HCT116 (cell line): ENCODE data around the gene BLCAP. TPM values are rescaled to one million over a fixed set of nuclear protein-coding genes. Genes with fewer than 3 reads are reported as not detected.

Source experiments
- ATAC-seq: fragments of 200-7000 bp; cut with Tn5 transposase; 2 replicates; pipeline ENCODE4 v1.9.1; 2020; ENCODE audit warnings: mild to moderate bottlenecking, moderate library complexity
- BruUV-seq: library from RNA; stranded (reverse); fragments of 400-500 nt; replicated peaks from 2 replicates; lab custom pipeline; 2021; lab: Mats Ljungman, UMichigan
- CTCF ChIA-PET: fragments of 300-600 bp; sonication (Branson Sonifier 250); formaldehyde crosslinking; loops from one replicate; lab custom pipeline; 2021; ENCODE audit warnings: antibody characterized with exemption; lab: Charles Lee
- POLR2A ChIA-PET: fragments of 300-600, 350-600 bp; sonication (Branson Sonifier 250); formaldehyde crosslinking; loops from one replicate; lab custom pipeline; 2021; ENCODE audit warnings: antibody characterized with exemption; lab: Charles Lee
- RAD21 ChIA-PET, 2 experiments: fragments of 300-600 bp; sonication (Branson Sonifier 250); formaldehyde crosslinking; loops; one replicate each; lab custom pipeline; 2023; ENCODE audit warnings: low total read pairs in 2 of 2; ENCODE audit not compliant: uncharacterized antibody in 2 of 2, unreplicated experiment in 2 of 2, low non-redundant PET in 1 of 2; lab: Charles Lee
- DNase-seq: peaks from one replicate; pipeline ENCODE4 v3.0.0-alpha.2; 2010; ENCODE audit warnings: low read depth, low spot score
- H2AFZ ChIP-seq: fragments of 200-600 bp; shearing (Covaris generic), sonication (generic); 2 replicates; pipeline ENCODE4 v1.6.1; 2017; ENCODE audit warnings: low read depth, mixed run types, mixed read lengths, antibody characterized with exemption, low read length; ENCODE audit not compliant: poor library complexity, severe bottlenecking
- H3K27ac ChIP-seq: 2 replicates; pipeline ENCODE4 v1.5.1; 2012; ENCODE audit warnings: low read depth, low read length
- H3K27me3 ChIP-seq: fragments of 200-600 bp; sonication (generic); 2 replicates; pipeline ENCODE4 v1.6.1; 2016; ENCODE audit warnings: mixed run types, low read length, mixed read lengths; ENCODE audit not compliant: insufficient read depth
- H3K36me3 ChIP-seq, 2 experiments: fragments of 200-500 bp in 1 of 2; fragments of 200-600 bp in 1 of 2; sonication (Bioruptor generic) in 1 of 2; sonication (generic) in 1 of 2; 2 replicates each; pipeline versions ENCODE4 v1.5.1 to v1.6.1; 2014 to 2016; ENCODE audit warnings: low read length in 2 of 2, inconsistent platforms in 1 of 2, mixed read lengths in 1 of 2, mixed run types in 1 of 2; ENCODE audit not compliant: insufficient read depth in 2 of 2, control insufficient read depth in 1 of 2
- H3K4me1 ChIP-seq, 2 experiments: fragments of 200-600 bp in 1 of 2; sonication (generic) in 1 of 2; 2 replicates each; pipeline versions ENCODE4 v1.5.1 to v1.6.1; 2012 to 2017; ENCODE audit warnings: low read length in 2 of 2, inconsistent platforms in 1 of 2, mild to moderate bottlenecking in 1 of 2, mixed read lengths in 1 of 2, mixed run types in 1 of 2, moderate library complexity in 1 of 2; ENCODE audit not compliant: insufficient read depth in 2 of 2, control insufficient read depth in 1 of 2
- H3K4me2 ChIP-seq: fragments of 200-600 bp; sonication (generic); 2 replicates; pipeline ENCODE4 v1.6.1; 2017; ENCODE audit warnings: mixed run types, low read length, mixed read lengths
- H3K4me3 ChIP-seq, 2 experiments: fragments of 200-600 bp in 1 of 2; sonication (generic) in 1 of 2; replicated peaks in 1 of 2; 2 replicates each; pipeline ENCODE4 v1.5.1; 2011 to 2016; ENCODE audit warnings: low read length in 2 of 2, control low read depth in 1 of 2, low read depth in 1 of 2, mild to moderate bottlenecking in 1 of 2, mixed read lengths in 1 of 2, mixed run types in 1 of 2
- H3K79me2 ChIP-seq: fragments of 200-600 bp; sonication (generic); 2 replicates; pipeline ENCODE4 v1.6.1; 2017; ENCODE audit warnings: mild to moderate bottlenecking, mixed run types, low read length, moderate library complexity, mixed read lengths; ENCODE audit not compliant: insufficient read depth
- H3K9ac ChIP-seq: fragments of 200-600 bp; sonication (generic); 2 replicates; pipeline ENCODE4 v1.6.1; 2016; ENCODE audit warnings: low read length, mixed read lengths
- H3K9me2 ChIP-seq: fragments of 200-600 bp; sonication (generic), shearing (Covaris generic); 2 replicates; pipeline ENCODE4 v1.6.1; 2017; ENCODE audit warnings: mixed run types, mild to moderate bottlenecking, moderate library complexity; ENCODE audit not compliant: insufficient read depth
- H3K9me3 ChIP-seq, 2 experiments: fragments of 200-500 bp in 1 of 2; fragments of 200-600 bp in 1 of 2; sonication (Bioruptor generic) in 1 of 2; sonication (generic) in 1 of 2; 2 replicates each; pipeline ENCODE4 v1.6.1; 2014 to 2017; ENCODE audit warnings: low read length in 2 of 2, mixed read lengths in 2 of 2, inconsistent platforms in 1 of 2, low read depth in 1 of 2, mild to moderate bottlenecking in 1 of 2, mixed run types in 1 of 2, moderate library complexity in 1 of 2; ENCODE audit not compliant: control insufficient read depth in 1 of 2, insufficient read depth in 1 of 2
- H4K20me1 ChIP-seq: fragments of 200-600 bp; sonication (generic), shearing (Covaris generic); 2 replicates; pipeline ENCODE4 v1.6.1; 2017; ENCODE audit warnings: mixed run types, mild to moderate bottlenecking, moderate library complexity; ENCODE audit not compliant: insufficient read depth
- CBX3 ChIP-seq: IDR thresholded peaks from 2 replicates; pipeline ENCODE4 v1.6.1; 2012; ENCODE audit warnings: low read depth
- CEBPB ChIP-seq: IDR thresholded peaks from 2 replicates; pipeline ENCODE4 v1.6.1; 2012; ENCODE audit warnings: low read depth
- ELF1 ChIP-seq: IDR thresholded peaks from 2 replicates; pipeline ENCODE4 v1.6.1; 2012; ENCODE audit warnings: low read depth, borderline replicate concordance
- EZH2 ChIP-seq: fragments of 200-600 bp; sonication (generic); IDR thresholded peaks from 2 replicates; pipeline ENCODE4 v1.6.1; 2017; ENCODE audit warnings: antibody characterized with exemption, mixed run types
- EZH2phosphoT487 ChIP-seq: fragments of 200-600 bp; IDR thresholded peaks from 2 replicates; pipeline ENCODE4 v1.6.1; 2018; ENCODE audit warnings: antibody characterized with exemption, borderline replicate concordance
- JUND ChIP-seq: IDR thresholded peaks from 2 replicates; pipeline ENCODE4 v1.6.1; 2012
- POLR2A ChIP-seq: IDR thresholded peaks from 2 replicates; pipeline ENCODE4 v1.7.0; 2011; ENCODE audit warnings: borderline replicate concordance; ENCODE audit not compliant: insufficient read depth, insufficient read length; ENCODE audit errors: extremely low read depth
- POLR2AphosphoS5 ChIP-seq: IDR thresholded peaks from 2 replicates; pipeline ENCODE4 v1.6.1; 2011; ENCODE audit warnings: mild to moderate bottlenecking, low read depth, low read length, moderate library complexity
- RAD21 ChIP-seq: IDR thresholded peaks from 2 replicates; pipeline ENCODE4 v1.6.1; 2012; ENCODE audit warnings: low read depth, mild to moderate bottlenecking
- SIN3A ChIP-seq: IDR thresholded peaks from 2 replicates; pipeline ENCODE4 v1.6.1; 2012; ENCODE audit warnings: low read depth
- SRF ChIP-seq: IDR thresholded peaks from 2 replicates; pipeline ENCODE4 v1.6.1; 2012; ENCODE audit warnings: low read depth
- TCF7L2 ChIP-seq: IDR thresholded peaks from 2 replicates; pipeline ENCODE4 v1.7.0; 2011; ENCODE audit warnings: borderline replicate concordance, inconsistent platforms; ENCODE audit not compliant: insufficient read depth, insufficient read length; ENCODE audit errors: extremely low read depth
- YY1 ChIP-seq: IDR thresholded peaks from 2 replicates; pipeline ENCODE4 v1.6.1; 2011; ENCODE audit warnings: low read length, low read depth, moderate library complexity, mild to moderate bottlenecking; ENCODE audit not compliant: insufficient replicate concordance; ENCODE audit errors: extremely low read depth
- ZFX ChIP-seq: fragments of 450-650 bp; IDR thresholded peaks from 2 replicates; pipeline ENCODE4 v1.6.1; 2017
- intact Hi-C: fragments of 100-400 bp; cut with micrococcal nuclease; formaldehyde crosslinking; loops from 2 replicates; pipeline ENCODE4 v1.10.0; 2022
- total RNA-seq: library from RNA; stranded (reverse); gene quantifications from one replicate; pipeline ENCODE4 v1.2.1, GENCODE V29; 2021; ENCODE audit not compliant: unreplicated experiment
- TF ChIP-seq, protein P1 (sequence below): IDR thresholded peaks from 2 replicates; pipeline ENCODE4 v1.6.1; 2011; ENCODE audit warnings: mild to moderate bottlenecking, low read length, moderate library complexity; ENCODE audit not compliant: insufficient replicate concordance; ENCODE audit errors: extremely low read depth
- TF ChIP-seq, protein P2 (sequence below): IDR thresholded peaks from 2 replicates; pipeline ENCODE4 v1.6.1; 2012
- TF ChIP-seq, protein P3 (sequence below): IDR thresholded peaks from 2 replicates; pipeline ENCODE4 v1.6.1; 2012
- TF ChIP-seq, protein P4 (sequence below): IDR thresholded peaks from 2 replicates; pipeline ENCODE4 v1.6.1; 2012; ENCODE audit warnings: low read depth

BLCAP gene
- total RNA-seq, 1 experiment from 2014 or later: 27.5 TPM

DNA sequence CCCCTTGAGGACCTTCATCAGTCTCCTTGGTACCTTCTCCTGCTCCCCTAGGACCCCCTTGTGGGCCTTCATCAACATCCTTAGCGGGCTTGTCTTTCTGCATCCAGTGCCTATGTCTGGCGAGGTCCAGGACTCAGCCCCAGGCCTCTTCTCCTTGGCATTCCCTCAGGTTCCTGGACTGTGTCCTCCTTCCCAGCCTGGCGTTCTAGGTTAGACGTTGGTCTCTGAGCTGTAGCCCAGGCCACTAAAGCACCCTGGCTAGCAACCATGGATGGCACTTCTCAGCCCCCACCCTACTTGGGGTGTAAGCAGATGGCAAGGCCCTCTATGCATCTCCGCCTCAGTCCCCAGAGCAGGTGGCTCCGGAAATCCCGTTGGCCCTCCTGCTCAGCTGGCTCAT lies 58.1 kb downstream of the BLCAP start:
- DNase-seq (no peak), ATAC-seq (no peak)
- CTCF ChIA-PET: no interaction called here
- Histone ChIP-seq H3K4me1 (no peaks in the 10 kb centered on the region), H3K79me2 (no peaks in the 10 kb centered on the region), H3K9me3 (no peaks in the 10 kb centered on the region), H3K27me3 (peaks cover 17% of the 10 kb centered on the region; the same call in 1 of the 2 replicates), H3K4me2 (no peak overlapping the region), H3K36me3 (no peaks in the 10 kb centered on the region), H4K20me1 (no peaks in the 10 kb centered on the region), H3K27ac (no peak overlapping the region), H3K4me3 (no peak overlapping the region), H2AFZ (no peak overlapping the region), H3K9me2 (no peaks in the 10 kb centered on the region), H3K9ac (no peak overlapping the region)
- RAD21 ChIA-PET: no interaction called here
- POLR2A ChIA-PET: no interaction called here
- TF ChIP-seq, protein P1, sequence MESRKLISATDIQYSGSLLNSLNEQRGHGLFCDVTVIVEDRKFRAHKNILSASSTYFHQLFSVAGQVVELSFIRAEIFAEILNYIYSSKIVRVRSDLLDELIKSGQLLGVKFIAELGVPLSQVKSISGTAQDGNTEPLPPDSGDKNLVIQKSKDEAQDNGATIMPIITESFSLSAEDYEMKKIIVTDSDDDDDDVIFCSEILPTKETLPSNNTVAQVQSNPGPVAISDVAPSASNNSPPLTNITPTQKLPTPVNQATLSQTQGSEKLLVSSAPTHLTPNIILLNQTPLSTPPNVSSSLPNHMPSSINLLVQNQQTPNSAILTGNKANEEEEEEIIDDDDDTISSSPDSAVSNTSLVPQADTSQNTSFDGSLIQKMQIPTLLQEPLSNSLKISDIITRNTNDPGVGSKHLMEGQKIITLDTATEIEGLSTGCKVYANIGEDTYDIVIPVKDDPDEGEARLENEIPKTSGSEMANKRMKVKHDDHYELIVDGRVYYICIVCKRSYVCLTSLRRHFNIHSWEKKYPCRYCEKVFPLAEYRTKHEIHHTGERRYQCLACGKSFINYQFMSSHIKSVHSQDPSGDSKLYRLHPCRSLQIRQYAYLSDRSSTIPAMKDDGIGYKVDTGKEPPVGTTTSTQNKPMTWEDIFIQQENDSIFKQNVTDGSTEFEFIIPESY: no peak
- TF ChIP-seq ELF1 (no peak), CBX3 (no peak), TCF7L2 (no peak), YY1 (no peak), POLR2AphosphoS5 (no peak), EZH2phosphoT487 (no peak), JUND (no peak), SRF (no peak), POLR2A (no peak), RAD21 (no peak), CEBPB (no peak), EZH2 (no peak), SIN3A (no peak), ZFX (no peak)
- TF ChIP-seq, protein P2, sequence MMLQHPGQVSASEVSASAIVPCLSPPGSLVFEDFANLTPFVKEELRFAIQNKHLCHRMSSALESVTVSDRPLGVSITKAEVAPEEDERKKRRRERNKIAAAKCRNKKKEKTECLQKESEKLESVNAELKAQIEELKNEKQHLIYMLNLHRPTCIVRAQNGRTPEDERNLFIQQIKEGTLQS: no peak
- TF ChIP-seq, protein P3, sequence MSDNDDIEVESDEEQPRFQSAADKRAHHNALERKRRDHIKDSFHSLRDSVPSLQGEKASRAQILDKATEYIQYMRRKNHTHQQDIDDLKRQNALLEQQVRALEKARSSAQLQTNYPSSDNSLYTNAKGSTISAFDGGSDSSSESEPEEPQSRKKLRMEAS: no peak
- TF ChIP-seq, protein P4, sequence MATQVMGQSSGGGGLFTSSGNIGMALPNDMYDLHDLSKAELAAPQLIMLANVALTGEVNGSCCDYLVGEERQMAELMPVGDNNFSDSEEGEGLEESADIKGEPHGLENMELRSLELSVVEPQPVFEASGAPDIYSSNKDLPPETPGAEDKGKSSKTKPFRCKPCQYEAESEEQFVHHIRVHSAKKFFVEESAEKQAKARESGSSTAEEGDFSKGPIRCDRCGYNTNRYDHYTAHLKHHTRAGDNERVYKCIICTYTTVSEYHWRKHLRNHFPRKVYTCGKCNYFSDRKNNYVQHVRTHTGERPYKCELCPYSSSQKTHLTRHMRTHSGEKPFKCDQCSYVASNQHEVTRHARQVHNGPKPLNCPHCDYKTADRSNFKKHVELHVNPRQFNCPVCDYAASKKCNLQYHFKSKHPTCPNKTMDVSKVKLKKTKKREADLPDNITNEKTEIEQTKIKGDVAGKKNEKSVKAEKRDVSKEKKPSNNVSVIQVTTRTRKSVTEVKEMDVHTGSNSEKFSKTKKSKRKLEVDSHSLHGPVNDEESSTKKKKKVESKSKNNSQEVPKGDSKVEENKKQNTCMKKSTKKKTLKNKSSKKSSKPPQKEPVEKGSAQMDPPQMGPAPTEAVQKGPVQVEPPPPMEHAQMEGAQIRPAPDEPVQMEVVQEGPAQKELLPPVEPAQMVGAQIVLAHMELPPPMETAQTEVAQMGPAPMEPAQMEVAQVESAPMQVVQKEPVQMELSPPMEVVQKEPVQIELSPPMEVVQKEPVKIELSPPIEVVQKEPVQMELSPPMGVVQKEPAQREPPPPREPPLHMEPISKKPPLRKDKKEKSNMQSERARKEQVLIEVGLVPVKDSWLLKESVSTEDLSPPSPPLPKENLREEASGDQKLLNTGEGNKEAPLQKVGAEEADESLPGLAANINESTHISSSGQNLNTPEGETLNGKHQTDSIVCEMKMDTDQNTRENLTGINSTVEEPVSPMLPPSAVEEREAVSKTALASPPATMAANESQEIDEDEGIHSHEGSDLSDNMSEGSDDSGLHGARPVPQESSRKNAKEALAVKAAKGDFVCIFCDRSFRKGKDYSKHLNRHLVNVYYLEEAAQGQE: no peak
- BruUV-seq: no TSS peak
- intact Hi-C loops: no loop called here
